Measurements from ENCODE around the gene NAMPT. TPM values are rescaled to one million over a fixed set of nuclear protein-coding genes. Genes with fewer than 3 reads are reported as not detected.

NAMPT gene
- total RNA-seq, 1 donor from 2014 or later: 52.7 TPM

DNA sequence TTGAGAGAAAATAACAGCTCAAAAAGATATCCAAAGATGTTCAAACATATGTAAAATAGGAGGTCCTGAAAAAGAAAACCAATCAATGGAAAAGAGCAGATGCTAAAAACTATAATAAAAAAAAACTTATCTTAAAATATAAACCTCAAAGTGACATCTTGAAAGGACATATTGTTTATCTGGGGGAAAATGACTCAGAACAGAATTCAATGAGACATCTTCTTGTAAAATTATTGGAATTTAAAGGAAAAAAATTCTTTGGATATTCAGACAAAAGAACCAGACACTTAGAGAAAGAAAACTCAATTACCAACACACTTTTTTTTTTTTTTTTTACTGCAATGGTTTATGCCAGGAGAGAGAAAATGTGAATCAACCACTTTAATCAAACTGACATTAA is 58.9 kb downstream of the NAMPT start:
- H3K27ac Mint-ChIP-seq (ENCODE audit: unreplicated experiment): no peak overlapping the region
- no peaks in the 10 kb centered on the region for H3K36me3 Mint-ChIP-seq (ENCODE audit: low read depth)
- TF ChIP-seq, protein P1, sequence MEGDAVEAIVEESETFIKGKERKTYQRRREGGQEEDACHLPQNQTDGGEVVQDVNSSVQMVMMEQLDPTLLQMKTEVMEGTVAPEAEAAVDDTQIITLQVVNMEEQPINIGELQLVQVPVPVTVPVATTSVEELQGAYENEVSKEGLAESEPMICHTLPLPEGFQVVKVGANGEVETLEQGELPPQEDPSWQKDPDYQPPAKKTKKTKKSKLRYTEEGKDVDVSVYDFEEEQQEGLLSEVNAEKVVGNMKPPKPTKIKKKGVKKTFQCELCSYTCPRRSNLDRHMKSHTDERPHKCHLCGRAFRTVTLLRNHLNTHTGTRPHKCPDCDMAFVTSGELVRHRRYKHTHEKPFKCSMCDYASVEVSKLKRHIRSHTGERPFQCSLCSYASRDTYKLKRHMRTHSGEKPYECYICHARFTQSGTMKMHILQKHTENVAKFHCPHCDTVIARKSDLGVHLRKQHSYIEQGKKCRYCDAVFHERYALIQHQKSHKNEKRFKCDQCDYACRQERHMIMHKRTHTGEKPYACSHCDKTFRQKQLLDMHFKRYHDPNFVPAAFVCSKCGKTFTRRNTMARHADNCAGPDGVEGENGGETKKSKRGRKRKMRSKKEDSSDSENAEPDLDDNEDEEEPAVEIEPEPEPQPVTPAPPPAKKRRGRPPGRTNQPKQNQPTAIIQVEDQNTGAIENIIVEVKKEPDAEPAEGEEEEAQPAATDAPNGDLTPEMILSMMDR (conservative IDR thresholded peaks at IDR 0.05): no peak
- no peak overlapping the region for H3K4me3 Mint-ChIP-seq
- peaks cover 2% of the 10 kb centered on the region for H3K9me3 Mint-ChIP-seq
- no peaks in the 10 kb centered on the region for H3K4me1 Mint-ChIP-seq
- no peak for DNase-seq (ENCODE audit: low read depth, low spot score)
- H3K27me3 Mint-ChIP-seq (ENCODE audit: low read depth): no peaks in the 10 kb centered on the region

DNA sequence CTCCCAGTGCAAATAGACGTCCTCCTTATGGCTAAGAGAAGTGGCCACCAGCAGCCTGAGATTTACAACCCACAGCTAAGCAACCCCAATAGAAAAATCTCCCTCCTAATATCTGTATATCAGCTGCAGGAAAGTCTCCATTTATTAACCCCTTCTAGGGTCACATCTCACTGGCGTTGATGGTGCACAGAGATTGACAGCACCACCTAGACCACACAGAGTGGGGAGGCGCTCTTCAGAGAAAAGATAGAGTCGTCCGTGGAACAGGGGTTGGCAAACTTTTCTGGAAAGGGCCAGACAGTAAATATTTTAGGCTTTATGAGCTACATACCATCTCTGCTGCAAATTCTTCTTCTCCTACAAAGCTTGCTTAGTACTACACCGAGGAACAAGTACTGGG is 60.0 kb downstream of the NAMPT start:
- H3K9me3 Mint-ChIP-seq: peaks cover 2% of the 10 kb centered on the region
- H3K4me3 Mint-ChIP-seq: no peak overlapping the region
- no peak overlapping the region for H3K27ac Mint-ChIP-seq (ENCODE audit: unreplicated experiment)
- H3K4me1 Mint-ChIP-seq: no peaks in the 10 kb centered on the region
- TF ChIP-seq, protein P1 (conservative IDR thresholded peaks at IDR 0.05): no peak
- no peaks in the 10 kb centered on the region for H3K27me3 Mint-ChIP-seq (ENCODE audit: low read depth)
- DNase-seq (ENCODE audit: low read depth, low spot score): no peak
- no peaks in the 10 kb centered on the region for H3K36me3 Mint-ChIP-seq (ENCODE audit: low read depth)

GRCh38 chr7:106223156-106223555 is 61.6 kb downstream of the NAMPT start:
- TF ChIP-seq, protein P1 (conservative IDR thresholded peaks at IDR 0.05): no peak
- H3K4me3 Mint-ChIP-seq: no peak overlapping the region
- DNase-seq (ENCODE audit: low read depth, low spot score): no peak
- no peak overlapping the region for H3K27ac Mint-ChIP-seq (ENCODE audit: unreplicated experiment)
- H3K27me3 Mint-ChIP-seq (ENCODE audit: low read depth): no peaks in the 10 kb centered on the region
- peaks cover 2% of the 10 kb centered on the region for H3K9me3 Mint-ChIP-seq
- no peaks in the 10 kb centered on the region for H3K36me3 Mint-ChIP-seq (ENCODE audit: low read depth)
- no peaks in the 10 kb centered on the region for H3K4me1 Mint-ChIP-seq

GRCh38 chr7:106222545-106222944 is 62.2 kb downstream of the NAMPT start:
- Mint-ChIP-seq H3K4me3 (no peak overlapping the region), H3K36me3 (ENCODE audit: low read depth) (no peaks in the 10 kb centered on the region), H3K9me3 (no peaks in the 10 kb centered on the region), H3K27ac (ENCODE audit: unreplicated experiment) (no peak overlapping the region), H3K27me3 (ENCODE audit: low read depth) (no peaks in the 10 kb centered on the region), H3K4me1 (no peaks in the 10 kb centered on the region)
- DNase-seq (ENCODE audit: low read depth, low spot score): no peak
- TF ChIP-seq, protein P1 (conservative IDR thresholded peaks at IDR 0.05): no peak

GRCh38 chr7:106220307-106220706 is 64.5 kb downstream of the NAMPT start:
- DNase-seq (ENCODE audit: low read depth, low spot score): no peak
- H3K27me3 Mint-ChIP-seq (ENCODE audit: low read depth): no peaks in the 10 kb centered on the region
- H3K4me1 Mint-ChIP-seq: peaks cover 4% of the 10 kb centered on the region
- no peak overlapping the region for H3K27ac Mint-ChIP-seq (ENCODE audit: unreplicated experiment)
- TF ChIP-seq, protein P1 (conservative IDR thresholded peaks at IDR 0.05): no peak
- H3K36me3 Mint-ChIP-seq (ENCODE audit: low read depth): no peaks in the 10 kb centered on the region
- H3K4me3 Mint-ChIP-seq: no peak overlapping the region
- no peaks in the 10 kb centered on the region for H3K9me3 Mint-ChIP-seq

- H3K27ac Mint-ChIP-seq (ENCODE audit: unreplicated experiment): no peak overlapping the region
- no peak for DNase-seq (ENCODE audit: low read depth, low spot score)
- TF ChIP-seq, protein P1 (conservative IDR thresholded peaks at IDR 0.05): no peak
- H3K9me3 Mint-ChIP-seq: no peaks in the 10 kb centered on the region
- no peaks in the 10 kb centered on the region for H3K36me3 Mint-ChIP-seq (ENCODE audit: low read depth)
- H3K27me3 Mint-ChIP-seq (ENCODE audit: low read depth): no peaks in the 10 kb centered on the region
- peaks cover 4% of the 10 kb centered on the region for H3K4me1 Mint-ChIP-seq
- H3K4me3 Mint-ChIP-seq: no peak overlapping the region
Measured at GRCh38 chr7:106219170-106219569, 65.6 kb downstream of the NAMPT start.

All from neural crest cell (in vitro differentiated cells).